HFF-Myc (cell line): ENCODE data around the gene CLUH.
"Not testable (repeated sequence)": the region's sequence is repeated elsewhere in the genome, so short reads cannot be mapped to it uniquely, and the experiment has no call there.

ENCODE experiments used
- DNase-seq: peaks from one replicate; pipeline ENCODE4 v3.0.0-alpha.2; 2011; ENCODE audit warnings: low read depth; ENCODE audit errors: extremely low read depth
- H3K4me3 ChIP-seq: replicated peaks from 2 replicates; pipeline ENCODE4 v1.5.1; 2011; ENCODE audit warnings: low read depth, mild to moderate bottlenecking, control low read depth, low read length
- TF ChIP-seq, protein P1 (sequence below): IDR thresholded peaks from 2 replicates; pipeline ENCODE4 v1.5.1; 2012; ENCODE audit warnings: mild to moderate bottlenecking, low read depth, low read length, control low read depth; ENCODE audit errors: missing control alignments

The CLUH gene

DNA sequence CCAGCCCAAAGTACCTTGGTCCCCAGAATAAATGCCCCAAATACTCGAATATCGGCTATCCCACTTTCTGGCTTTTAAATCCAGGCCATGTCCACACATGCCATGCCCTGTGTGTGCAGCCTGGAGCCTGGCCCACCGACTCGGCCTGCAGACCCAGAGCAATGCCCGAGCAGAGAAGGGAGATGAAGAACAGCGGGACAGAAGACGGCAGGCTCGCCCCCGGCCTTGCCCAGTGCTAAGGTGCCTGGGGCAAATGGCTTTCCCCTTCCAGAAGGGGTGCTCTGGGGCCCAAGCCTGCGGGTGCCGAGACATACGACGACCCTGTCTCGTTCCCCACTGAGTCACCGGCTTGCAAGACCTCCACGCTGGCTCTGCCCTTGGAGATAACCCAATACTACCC, 8.0 kb downstream of the CLUH start:
- no peak for DNase-seq
- H3K4me3 ChIP-seq = no peak overlapping the region
- TF ChIP-seq, protein P1, sequence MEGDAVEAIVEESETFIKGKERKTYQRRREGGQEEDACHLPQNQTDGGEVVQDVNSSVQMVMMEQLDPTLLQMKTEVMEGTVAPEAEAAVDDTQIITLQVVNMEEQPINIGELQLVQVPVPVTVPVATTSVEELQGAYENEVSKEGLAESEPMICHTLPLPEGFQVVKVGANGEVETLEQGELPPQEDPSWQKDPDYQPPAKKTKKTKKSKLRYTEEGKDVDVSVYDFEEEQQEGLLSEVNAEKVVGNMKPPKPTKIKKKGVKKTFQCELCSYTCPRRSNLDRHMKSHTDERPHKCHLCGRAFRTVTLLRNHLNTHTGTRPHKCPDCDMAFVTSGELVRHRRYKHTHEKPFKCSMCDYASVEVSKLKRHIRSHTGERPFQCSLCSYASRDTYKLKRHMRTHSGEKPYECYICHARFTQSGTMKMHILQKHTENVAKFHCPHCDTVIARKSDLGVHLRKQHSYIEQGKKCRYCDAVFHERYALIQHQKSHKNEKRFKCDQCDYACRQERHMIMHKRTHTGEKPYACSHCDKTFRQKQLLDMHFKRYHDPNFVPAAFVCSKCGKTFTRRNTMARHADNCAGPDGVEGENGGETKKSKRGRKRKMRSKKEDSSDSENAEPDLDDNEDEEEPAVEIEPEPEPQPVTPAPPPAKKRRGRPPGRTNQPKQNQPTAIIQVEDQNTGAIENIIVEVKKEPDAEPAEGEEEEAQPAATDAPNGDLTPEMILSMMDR = no peak

DNA sequence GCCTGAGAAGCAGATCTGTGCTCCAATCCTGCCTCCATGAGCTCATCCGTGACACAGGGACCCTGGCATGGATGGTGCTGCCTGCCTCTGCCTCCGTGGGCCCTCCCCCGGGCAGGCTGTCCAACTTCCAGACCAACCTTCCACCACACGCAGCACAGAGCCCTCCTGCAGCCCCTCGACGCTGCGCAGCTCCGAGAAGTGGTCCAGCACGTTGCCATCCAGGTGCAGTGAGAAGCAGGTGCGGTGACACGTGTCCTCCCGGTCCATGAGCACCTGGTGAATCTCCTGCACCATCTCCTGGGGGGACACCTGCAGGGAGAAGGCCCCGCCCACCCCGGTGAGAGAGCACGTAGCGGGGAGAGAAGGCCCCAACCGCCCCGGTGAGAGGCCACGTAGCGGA, 8.4 kb downstream of the CLUH start:
- no peak overlapping the region for H3K4me3 ChIP-seq
- TF ChIP-seq, protein P1 = no peak
- no peak for DNase-seq

DNA sequence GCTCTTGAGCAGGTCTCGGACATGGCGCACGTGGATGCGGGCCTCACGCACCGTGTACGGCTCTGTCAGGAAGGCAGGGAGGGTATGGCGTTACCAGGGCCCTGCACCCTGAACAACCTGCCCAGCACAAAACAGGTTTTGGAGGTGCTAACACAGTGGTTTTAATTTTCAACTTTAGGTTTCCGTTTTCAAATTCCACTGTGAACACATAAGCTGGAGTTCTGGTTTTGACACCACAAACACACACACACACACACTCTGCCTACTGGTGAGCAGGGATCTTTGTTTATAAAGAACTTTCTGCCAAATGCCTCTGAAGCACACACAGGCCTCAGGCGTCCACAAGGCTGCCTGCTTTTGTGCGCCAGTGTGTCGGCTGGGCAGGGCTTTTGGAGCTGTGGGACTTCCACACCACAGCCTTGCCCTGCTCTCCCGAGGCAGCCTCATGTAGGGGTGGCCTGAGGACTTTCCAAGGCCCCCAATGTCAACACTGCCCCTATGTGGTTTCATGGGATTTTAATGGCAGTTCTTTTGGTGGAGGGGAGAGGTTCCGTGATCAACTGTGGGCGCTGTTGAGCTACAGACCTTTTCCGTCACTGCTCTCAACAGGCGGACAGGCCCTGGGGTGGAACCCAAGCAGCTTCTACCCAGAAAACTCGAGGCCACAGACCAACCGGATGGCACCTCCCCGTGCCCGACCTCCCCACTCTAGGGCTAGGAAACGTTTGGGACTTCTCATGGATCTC, 9.4 kb downstream of the CLUH start:
- no peak for DNase-seq
- TF ChIP-seq, protein P1 = no peak

DNA sequence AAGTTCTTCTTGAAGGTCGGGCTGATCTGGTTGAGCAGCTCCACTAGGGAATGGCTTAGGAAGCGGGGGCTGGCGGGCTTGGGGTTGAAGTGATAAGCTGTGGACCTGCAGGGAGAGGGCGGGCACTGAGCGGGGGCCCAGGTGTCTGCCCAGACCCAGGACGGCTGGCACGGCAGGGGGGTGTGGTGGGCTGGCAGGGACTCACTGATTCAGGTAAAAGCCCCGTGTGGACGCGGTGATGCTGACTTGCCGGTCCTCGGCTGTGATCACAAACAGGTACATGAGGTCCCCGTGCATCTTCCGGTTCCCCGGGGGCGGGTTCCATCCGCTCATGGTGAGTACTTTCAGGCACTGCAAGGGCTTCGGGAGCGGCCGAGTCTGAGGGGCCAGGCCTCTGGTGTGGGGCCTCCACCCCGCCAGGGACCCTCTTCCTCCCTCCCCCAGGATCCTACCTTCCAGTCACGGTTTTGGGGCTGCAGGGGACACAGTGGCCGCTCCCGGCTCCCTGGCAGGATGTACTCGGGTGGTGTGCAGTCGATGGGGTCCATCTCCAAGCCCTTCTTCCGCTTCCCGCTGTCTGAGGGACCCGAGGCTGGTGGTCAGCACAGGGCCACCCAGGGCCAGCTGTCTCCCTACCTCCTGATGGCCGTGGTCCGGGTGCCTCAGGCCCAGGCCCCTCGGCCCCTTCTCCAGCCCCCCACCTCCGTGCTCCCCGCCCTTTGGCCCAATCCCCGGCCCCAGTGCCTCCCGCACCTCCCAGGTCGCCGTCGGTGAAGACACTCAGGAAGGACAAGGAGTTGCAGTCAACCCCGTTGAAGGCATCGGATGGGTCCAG, 10.2 kb downstream of the CLUH start:
- H3K4me3 ChIP-seq = no peak overlapping the region
- DNase-seq = no peak
- TF ChIP-seq, protein P1 = no peak

More for the DNA sequence above, 9.4 kb downstream of the CLUH start:
- H3K4me3 ChIP-seq = no peak overlapping the region

DNA sequence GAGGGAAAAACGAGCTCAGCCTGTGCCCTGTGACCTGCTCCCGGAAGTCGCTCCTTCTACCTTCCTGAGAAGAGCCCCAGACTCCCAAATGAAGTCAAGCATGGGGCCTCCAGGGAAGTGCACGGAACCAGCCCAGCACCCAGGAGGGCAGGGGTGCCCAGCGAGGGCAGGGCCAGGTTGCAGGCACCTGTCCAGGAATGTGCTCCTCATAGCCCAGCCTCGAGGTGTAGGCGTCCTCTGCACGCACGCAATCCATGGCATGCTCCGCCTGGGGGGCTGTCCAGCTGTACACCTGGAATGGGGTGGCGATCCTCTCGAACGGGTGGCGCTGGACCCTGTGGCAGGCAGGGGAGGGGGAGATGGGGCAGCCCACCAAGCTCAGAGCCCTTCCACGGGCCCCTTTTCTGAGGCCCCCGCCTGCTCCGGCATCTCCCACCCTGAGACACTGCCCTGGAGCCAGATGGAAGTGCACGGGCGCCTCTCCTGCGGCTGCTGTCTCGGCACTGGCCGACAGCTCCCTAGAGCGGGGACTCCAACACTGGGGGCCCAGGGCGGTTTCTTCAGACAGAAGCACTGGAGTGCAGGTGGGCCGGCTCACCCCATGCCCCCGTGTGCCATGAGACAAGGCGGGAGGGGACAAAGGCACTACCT, 10.9 kb downstream of the CLUH start:
- no peak overlapping the region for H3K4me3 ChIP-seq
- DNase-seq = no peak
- TF ChIP-seq, protein P1 = no peak

DNA sequence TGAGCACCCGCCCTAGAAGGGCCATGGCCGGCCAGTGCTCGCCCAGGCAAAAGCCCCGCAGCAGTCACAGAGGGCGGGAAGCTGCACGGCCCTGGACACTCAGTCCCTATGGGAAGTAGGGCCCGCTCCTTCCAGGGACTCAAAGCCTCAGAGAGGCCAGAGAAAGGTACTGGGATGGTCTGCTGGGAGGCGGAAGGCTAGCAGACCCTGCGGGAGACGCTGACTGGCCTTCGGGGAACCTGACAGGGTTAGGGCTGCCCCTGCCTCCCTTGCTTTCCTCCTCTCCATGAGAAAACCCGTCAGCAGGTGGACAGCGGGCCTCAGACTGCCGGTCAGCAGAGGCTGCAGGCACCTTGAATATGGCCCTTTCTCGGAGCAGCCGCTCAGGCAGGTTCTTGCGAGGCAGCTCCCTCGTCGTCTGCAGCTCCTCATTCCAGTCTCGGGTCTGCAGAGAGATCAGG, 11.5 kb downstream of the CLUH start:
- no peak for DNase-seq
- H3K4me3 ChIP-seq = no peak overlapping the region
- TF ChIP-seq, protein P1 = no peak

DNA sequence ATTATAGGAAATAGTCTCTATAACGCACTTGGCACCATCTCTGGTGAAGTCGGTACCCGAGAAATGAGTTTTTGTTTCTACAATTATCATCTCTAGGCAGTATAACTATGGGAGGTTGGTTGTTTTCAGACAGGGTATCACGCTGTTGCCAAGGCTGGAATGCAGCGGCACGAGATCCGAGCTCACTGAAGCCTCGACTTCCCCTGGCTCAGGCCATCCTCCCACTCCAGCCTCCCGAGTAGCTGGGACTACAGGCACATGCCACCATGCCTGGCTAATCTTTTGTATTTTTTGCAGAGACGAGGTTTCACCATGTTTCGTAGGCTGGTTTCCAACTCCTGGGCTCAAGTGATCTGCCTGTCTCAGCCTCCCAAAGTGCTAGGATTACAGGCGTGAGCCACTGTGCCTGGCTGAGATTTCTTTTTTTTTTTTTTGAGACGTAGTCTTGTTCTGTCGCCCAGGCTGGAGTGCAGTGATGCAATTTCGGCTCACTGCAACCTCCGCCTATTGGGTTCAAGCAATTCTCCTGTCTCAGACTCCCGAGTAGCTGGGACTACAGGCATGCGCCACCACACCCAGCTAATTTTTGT, 12.3 kb downstream of the CLUH start:
- DNase-seq, H3K4me3 ChIP-seq: not testable (repeated sequence)
